NT2/D1 (cell line): ENCODE results near the gene ZNF516.

Experiments
- SUZ12 ChIP-seq: IDR thresholded peaks from 2 replicates; pipeline ENCODE4 v1.6.1; 2011; ENCODE audit not compliant: insufficient read length, insufficient read depth; ENCODE audit errors: extremely low read depth
- YY1 ChIP-seq: IDR thresholded peaks from 2 replicates; pipeline ENCODE4 v1.6.1; 2011; ENCODE audit not compliant: insufficient read length, insufficient read depth
- ZNF274 ChIP-seq: IDR thresholded peaks from 2 replicates; pipeline ENCODE4 v1.6.1; 2011; ENCODE audit warnings: mild to moderate bottlenecking, low read depth, low read length

- TF ChIP-seq YY1 (no peak), ZNF274 (no peak), SUZ12 (no peak)
Measured at GRCh38 chr18:76514573-76514972, 19.5 kb upstream of the ZNF516 start.
